ENCODE measurements around the gene AGBL3.

AGBL3 gene

GRCh38 chr7:134940729-134941128 is 45.6 kb upstream of the AGBL3 start:
- H3K14ac ChIP-seq (ENCODE audit: low read length in 2 of 2), result no peak overlapping the region
- H3K23ac ChIP-seq (ENCODE audit: low read length in 2 of 2), result no peak overlapping the region
- no peak for DNase-seq
- H3K4me1 ChIP-seq (ENCODE audit: control insufficient read depth, insufficient read depth, low read depth, low read length), result peaks cover 3% of the 10 kb centered on the region
- no peak overlapping the region for H3K18ac ChIP-seq (ENCODE audit: low read depth in 1 of 2, low read length in 2 of 2)
- peaks cover 21% of the 10 kb centered on the region for H3K79me1 ChIP-seq (replicated peaks; ENCODE audit: low read length, poor library complexity, severe bottlenecking)
- H3K9me3 ChIP-seq (ENCODE audit: control insufficient read depth, low read length), result no peaks in the 10 kb centered on the region
- H3K4ac ChIP-seq (ENCODE audit: low read depth in 1 of 2, low read length in 2 of 2), result no peak overlapping the region
- H2BK12ac ChIP-seq (ENCODE audit: low read length in 2 of 2), result no peak overlapping the region
- no peak overlapping the region for H4K91ac ChIP-seq (ENCODE audit: low read length)
- H4K8ac ChIP-seq (ENCODE audit: low read length), result no peak overlapping the region
- peaks cover 4 to 95% of the 10 kb centered on the region in 2 experiments for H3K36me3 ChIP-seq (ENCODE audit: control insufficient read depth in 1 of 2, insufficient read depth in 2 of 2, low read depth in 1 of 2, low read length in 2 of 2)
- no peak overlapping the region for H2BK120ac ChIP-seq (ENCODE audit: low read depth, low read length)
- H3K4me2 ChIP-seq (ENCODE audit: low read length, poor library complexity, severe bottlenecking), result no peak overlapping the region
- no peak overlapping the region for H2BK15ac ChIP-seq (ENCODE audit: low read depth, poor library complexity, severe bottlenecking)
- no peaks in the 10 kb centered on the region for H3K27me3 ChIP-seq (ENCODE audit: control insufficient read depth in 1 of 2, insufficient read depth in 1 of 2, low read length in 2 of 2)
- H3K4me3 ChIP-seq (ENCODE audit: insufficient read depth in 1 of 2, low read depth in 1 of 2, low read length in 2 of 2), result no peak overlapping the region
- peak overlapping the region; percentile 26 for H2AK5ac ChIP-seq (ENCODE audit: low read length, severe bottlenecking)
- H3K9ac ChIP-seq (ENCODE audit: low read length), result peak overlapping the region; percentile 4
- peak overlapping the region; percentile 9 for H3K27ac ChIP-seq (ENCODE audit: low read length, poor library complexity, severe bottlenecking)
- H2BK5ac ChIP-seq (ENCODE audit: low read depth, low read length, poor library complexity, severe bottlenecking), result no peak overlapping the region
- no peak overlapping the region for H2AFZ ChIP-seq (ENCODE audit: low read depth, low read length)

- H3K18ac ChIP-seq (ENCODE audit: low read depth in 1 of 2, low read length in 2 of 2), result no peak overlapping the region
- peak overlapping the region; percentile 9 for H3K27ac ChIP-seq (ENCODE audit: low read length, poor library complexity, severe bottlenecking)
- H4K8ac ChIP-seq (ENCODE audit: low read length), result no peak overlapping the region
- no peaks in the 10 kb centered on the region for H3K9me3 ChIP-seq (ENCODE audit: control insufficient read depth, low read length)
- H3K4ac ChIP-seq (ENCODE audit: low read depth in 1 of 2, low read length in 2 of 2), result no peak overlapping the region
- H2AK5ac ChIP-seq (ENCODE audit: low read length, severe bottlenecking), result no peak overlapping the region
- H2BK12ac ChIP-seq (ENCODE audit: low read length in 2 of 2), result no peak overlapping the region
- no peak overlapping the region for H2BK15ac ChIP-seq (ENCODE audit: low read depth, poor library complexity, severe bottlenecking)
- 28% methylated on average over 2 of the region's 3 CpGs for WGBS
- H2AFZ ChIP-seq (ENCODE audit: low read depth, low read length), result no peak overlapping the region
- peaks cover 23% of the 10 kb centered on the region for H3K79me1 ChIP-seq (replicated peaks; ENCODE audit: low read length, poor library complexity, severe bottlenecking)
- H3K4me1 ChIP-seq (ENCODE audit: control insufficient read depth, insufficient read depth, low read depth, low read length), result peaks cover 5% of the 10 kb centered on the region
- no peaks in the 10 kb centered on the region for H3K27me3 ChIP-seq (ENCODE audit: control insufficient read depth in 1 of 2, insufficient read depth in 1 of 2, low read length in 2 of 2)
- no peak overlapping the region for H3K23ac ChIP-seq (ENCODE audit: low read length in 2 of 2)
- H3K14ac ChIP-seq (ENCODE audit: low read length in 2 of 2), result no peak overlapping the region
- H3K4me3 ChIP-seq (ENCODE audit: insufficient read depth in 1 of 2, low read depth in 1 of 2, low read length in 2 of 2), result no peak overlapping the region
- H4K91ac ChIP-seq (ENCODE audit: low read length), result no peak overlapping the region
- H3K9ac ChIP-seq (ENCODE audit: low read length), result peak overlapping the region; percentile 13
- peak; percentile 88 for DNase-seq
- peaks cover 4 to 94% of the 10 kb centered on the region in 2 experiments for H3K36me3 ChIP-seq (ENCODE audit: control insufficient read depth in 1 of 2, insufficient read depth in 2 of 2, low read depth in 1 of 2, low read length in 2 of 2)
- H2BK120ac ChIP-seq (ENCODE audit: low read depth, low read length), result no peak overlapping the region
- no peak overlapping the region for H3K4me2 ChIP-seq (ENCODE audit: low read length, poor library complexity, severe bottlenecking)
- H2BK5ac ChIP-seq (ENCODE audit: low read depth, low read length, poor library complexity, severe bottlenecking), result no peak overlapping the region
These were observed 45.0 kb upstream of the AGBL3 start for GRCh38 chr7:134941185-134941900.

GRCh38 chr7:134941952-134942351 is 44.4 kb upstream of the AGBL3 start:
- Histone ChIP-seq H3K27me3 (ENCODE audit: control insufficient read depth in 1 of 2, insufficient read depth in 1 of 2, low read length in 2 of 2) (no peaks in the 10 kb centered on the region), H2AK5ac (ENCODE audit: low read length, severe bottlenecking) (peak overlapping the region; percentile 5), H4K8ac (ENCODE audit: low read length) (no peak overlapping the region), H2BK120ac (ENCODE audit: low read depth, low read length) (no peak overlapping the region), H3K4ac (ENCODE audit: low read depth in 1 of 2, low read length in 2 of 2) (peak overlapping the region in 1 of 2 experiments; percentile 73), H3K4me1 (ENCODE audit: control insufficient read depth, insufficient read depth, low read depth, low read length) (peaks cover 5% of the 10 kb centered on the region), H3K18ac (ENCODE audit: low read depth in 1 of 2, low read length in 2 of 2) (peak overlapping the region in 1 of 2 experiments; percentile 46), H3K4me2 (ENCODE audit: low read length, poor library complexity, severe bottlenecking) (no peak overlapping the region), H2AFZ (ENCODE audit: low read depth, low read length) (no peak overlapping the region), H2BK15ac (ENCODE audit: low read depth, poor library complexity, severe bottlenecking) (no peak overlapping the region), H3K79me1 (replicated peaks; ENCODE audit: low read length, poor library complexity, severe bottlenecking) (peaks cover 23% of the 10 kb centered on the region), H3K36me3 (ENCODE audit: control insufficient read depth in 1 of 2, insufficient read depth in 2 of 2, low read depth in 1 of 2, low read length in 2 of 2) (peaks cover 8 to 92% of the 10 kb centered on the region in 2 experiments), H4K91ac (ENCODE audit: low read length) (no peak overlapping the region), H3K14ac (ENCODE audit: low read length in 2 of 2) (no peak overlapping the region), H2BK5ac (ENCODE audit: low read depth, low read length, poor library complexity, severe bottlenecking) (no peak overlapping the region), H3K9ac (ENCODE audit: low read length) (peak overlapping the region; percentile 13), H3K9me3 (ENCODE audit: control insufficient read depth, low read length) (no peaks in the 10 kb centered on the region), H3K4me3 (ENCODE audit: insufficient read depth in 1 of 2, low read depth in 1 of 2, low read length in 2 of 2) (no peak overlapping the region), H3K27ac (ENCODE audit: low read length, poor library complexity, severe bottlenecking) (peak overlapping the region; percentile 9), H2BK12ac (ENCODE audit: low read length in 2 of 2) (no peak overlapping the region), H3K23ac (ENCODE audit: low read length in 2 of 2) (no peak overlapping the region)
- WGBS, result 88% methylated on average over 5 of the region's 5 CpGs
- DNase-seq, result no peak

DNA sequence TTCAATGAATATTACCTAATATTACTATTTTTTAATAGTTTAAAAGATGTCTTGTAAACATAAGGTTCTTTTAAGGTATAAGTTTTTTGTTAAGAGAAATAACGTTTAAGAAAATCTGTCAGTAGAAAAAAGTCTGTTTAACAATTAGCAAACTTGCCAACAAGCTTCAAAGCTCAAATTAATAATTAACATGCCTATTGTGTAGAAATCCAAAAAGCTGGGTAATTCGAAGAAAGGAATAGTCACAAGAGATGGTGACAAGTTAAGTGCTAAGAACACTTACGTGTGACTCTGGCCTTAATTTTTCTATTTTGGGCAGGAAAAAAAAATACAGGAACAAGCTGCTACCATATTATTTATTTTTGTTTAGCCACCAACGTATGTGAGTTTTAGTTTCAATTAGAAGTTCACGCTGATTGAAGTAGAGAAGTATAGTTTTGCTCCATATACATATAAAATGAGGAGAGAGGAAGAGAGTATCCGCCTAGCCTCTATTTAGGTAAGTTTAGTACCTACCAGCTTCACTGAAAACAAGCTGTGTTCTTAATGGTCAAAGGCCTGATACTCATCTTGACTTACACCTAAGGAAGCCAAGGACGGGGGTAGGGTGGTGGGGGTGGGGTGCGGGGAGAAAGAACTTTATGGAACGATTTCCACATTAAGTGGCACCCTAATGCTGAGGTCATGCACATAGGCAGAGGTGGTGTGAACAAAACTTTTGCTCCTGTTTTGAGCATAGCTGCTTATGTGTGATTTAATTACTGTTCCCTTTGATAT is 43.4 kb upstream of the AGBL3 start:
- H3K79me1 ChIP-seq (replicated peaks; ENCODE audit: low read length, poor library complexity, severe bottlenecking), result peaks cover 28% of the 10 kb centered on the region
- no peak overlapping the region for H2BK5ac ChIP-seq (ENCODE audit: low read depth, low read length, poor library complexity, severe bottlenecking)
- no peak overlapping the region for H3K4me3 ChIP-seq (ENCODE audit: insufficient read depth in 1 of 2, low read depth in 1 of 2, low read length in 2 of 2)
- no peak overlapping the region for H3K23ac ChIP-seq (ENCODE audit: low read length in 2 of 2)
- peaks cover 13 to 92% of the 10 kb centered on the region in 2 experiments for H3K36me3 ChIP-seq (ENCODE audit: control insufficient read depth in 1 of 2, insufficient read depth in 2 of 2, low read depth in 1 of 2, low read length in 2 of 2)
- H3K27ac ChIP-seq (ENCODE audit: low read length, poor library complexity, severe bottlenecking), result no peak overlapping the region
- no peak overlapping the region for H2AFZ ChIP-seq (ENCODE audit: low read depth, low read length)
- no peak overlapping the region for H2BK15ac ChIP-seq (ENCODE audit: low read depth, poor library complexity, severe bottlenecking)
- H4K8ac ChIP-seq (ENCODE audit: low read length), result no peak overlapping the region
- H3K4me2 ChIP-seq (ENCODE audit: low read length, poor library complexity, severe bottlenecking), result no peak overlapping the region
- 89% methylated on average over 6 of the region's 9 CpGs for WGBS
- no peak overlapping the region for H2AK5ac ChIP-seq (ENCODE audit: low read length, severe bottlenecking)
- H3K4me1 ChIP-seq (ENCODE audit: control insufficient read depth, insufficient read depth, low read depth, low read length), result peaks cover 8% of the 10 kb centered on the region
- H3K14ac ChIP-seq (ENCODE audit: low read length in 2 of 2), result no peak overlapping the region
- H3K4ac ChIP-seq (ENCODE audit: low read depth in 1 of 2, low read length in 2 of 2), result no peak overlapping the region
- no peak overlapping the region for H2BK12ac ChIP-seq (ENCODE audit: low read length in 2 of 2)
- no peak overlapping the region for H3K18ac ChIP-seq (ENCODE audit: low read depth in 1 of 2, low read length in 2 of 2)
- H4K91ac ChIP-seq (ENCODE audit: low read length), result no peak overlapping the region
- H3K9me3 ChIP-seq (ENCODE audit: control insufficient read depth, low read length), result no peaks in the 10 kb centered on the region
- DNase-seq, result no peak
- no peak overlapping the region for H2BK120ac ChIP-seq (ENCODE audit: low read depth, low read length)
- H3K27me3 ChIP-seq (ENCODE audit: control insufficient read depth in 1 of 2, insufficient read depth in 1 of 2, low read length in 2 of 2), result no peaks in the 10 kb centered on the region
- H3K9ac ChIP-seq (ENCODE audit: low read length), result no peak overlapping the region
